COR-L47 (cell line): ENCODE measurements around the gene UQCRFS1.
"Not testable (repeated sequence)": the region's sequence is repeated elsewhere in the genome, so short reads cannot be mapped to it uniquely, and the experiment has no call there.

Experiments
- DNase-seq: peaks from one replicate; lab custom pipeline; 2025; lab: John Stamatoyannopoulos, UW

Gene UQCRFS1

GRCh38 chr19:29214411-29214810 lies 1.5 kb upstream of the UQCRFS1 start:
- DNase-seq, result no peak

- DNase-seq, result no peak
These were observed 649 bp downstream of the UQCRFS1 start for GRCh38 chr19:29212356-29212647.

- no peak for DNase-seq
These were observed 1.2 kb downstream of the UQCRFS1 start for GRCh38 chr19:29211562-29212355.

GRCh38 chr19:29211041-29211440 lies 1.9 kb downstream of the UQCRFS1 start:
- not testable (repeated sequence) for DNase-seq

GRCh38 chr19:29210502-29210901 lies 2.4 kb downstream of the UQCRFS1 start:
- DNase-seq, result not testable (repeated sequence)

- not testable (repeated sequence) for DNase-seq
These were observed 5.4 kb downstream of the UQCRFS1 start for GRCh38 chr19:29207403-29208187.

- no peak for DNase-seq
These were observed 6.5 kb downstream of the UQCRFS1 start for GRCh38 chr19:29206453-29206852.

- DNase-seq, result no peak
These were observed 10.7 kb downstream of the UQCRFS1 start for GRCh38 chr19:29202281-29202680.

- DNase-seq, result no peak
These were observed 11.1 kb downstream of the UQCRFS1 start for GRCh38 chr19:29201855-29202254.

- no peak for DNase-seq
These were observed 18.3 kb downstream of the UQCRFS1 start for GRCh38 chr19:29194658-29195057.

- DNase-seq, result no peak
These were observed 19.8 kb downstream of the UQCRFS1 start for GRCh38 chr19:29193155-29193554.

- DNase-seq, result no peak
These were observed 21.9 kb downstream of the UQCRFS1 start for GRCh38 chr19:29191005-29191404.

GRCh38 chr19:29189033-29189360 lies 24.0 kb downstream of the UQCRFS1 start:
- no peak for DNase-seq

- DNase-seq, result no peak
These were observed 24.5 kb downstream of the UQCRFS1 start for GRCh38 chr19:29188289-29189032.

- no peak for DNase-seq
These were observed 25.3 kb downstream of the UQCRFS1 start for GRCh38 chr19:29187676-29188075.

GRCh38 chr19:29185427-29185826 lies 27.5 kb downstream of the UQCRFS1 start:
- no peak for DNase-seq

GRCh38 chr19:29176981-29177754 lies 35.8 kb downstream of the UQCRFS1 start:
- DNase-seq, result no peak

- no peak for DNase-seq
These were observed 39.1 kb downstream of the UQCRFS1 start for GRCh38 chr19:29173896-29174295.

GRCh38 chr19:29172302-29172701 lies 40.6 kb downstream of the UQCRFS1 start:
- DNase-seq, result no peak

- no peak for DNase-seq
These were observed 41.4 kb downstream of the UQCRFS1 start for GRCh38 chr19:29171525-29171924.

GRCh38 chr19:29170554-29170953 lies 42.4 kb downstream of the UQCRFS1 start:
- no peak for DNase-seq

GRCh38 chr19:29162694-29163093 lies 50.3 kb downstream of the UQCRFS1 start:
- no peak for DNase-seq
